SK-N-MC (cell line): ENCODE data around the gene COL16A1.

Source experiments
- EZH2 ChIP-seq: fragments of 200-600 bp; sonication (generic); IDR thresholded peaks from one replicate; pipeline ENCODE4 v1.6.1; 2017; ENCODE audit warnings: antibody characterized with exemption
- FOXP2 ChIP-seq: optimal IDR thresholded peaks from 2 replicates; pipeline ENCODE3; 2011; ENCODE audit warnings: mild to moderate bottlenecking, moderate library complexity; ENCODE audit not compliant: insufficient read depth; ENCODE audit errors: extremely low read length, control extremely low read depth
- POLR2AphosphoS5 ChIP-seq: IDR thresholded peaks from 2 replicates; pipeline ENCODE4 v1.6.1; 2012; ENCODE audit warnings: mild to moderate bottlenecking, low read depth, low read length, borderline replicate concordance

GRCh38 chr1:31605908-31606427 is 97.8 kb downstream of the COL16A1 start:
- no peak for TF ChIP-seq POLR2AphosphoS5
- no peak for TF ChIP-seq EZH2
- no peak for TF ChIP-seq FOXP2
